Measurements from ENCODE around the gene PCDHGC3. TPM values are rescaled to one million over a fixed set of nuclear protein-coding genes. Genes with fewer than 3 reads are reported as not detected.

Gene PCDHGC3
- total RNA-seq, 2 experiments from 2014 or later, result 0.33 TPM; not detected in 1

GRCh38 chr5:141510850-141511601 is 35.3 kb downstream of the PCDHGC3 start:
- H3K4me3 Mint-ChIP-seq, result no peak overlapping the region
- H3K27ac Mint-ChIP-seq, result no peak overlapping the region
- peaks cover 18% of the 10 kb centered on the region for H3K36me3 Mint-ChIP-seq
- no peaks in the 10 kb centered on the region for H3K9me3 Mint-ChIP-seq
- H3K27me3 Mint-ChIP-seq, result no peaks in the 10 kb centered on the region
- H3K4me1 Mint-ChIP-seq, result peaks cover 36% of the 10 kb centered on the region
- DNase-seq, result no peak

- Mint-ChIP-seq H3K27ac (no peak overlapping the region), H3K27me3 (no peaks in the 10 kb centered on the region), H3K9me3 (no peaks in the 10 kb centered on the region), H3K4me3 (no peak overlapping the region), H3K36me3 (peaks cover 26% of the 10 kb centered on the region), H3K4me1 (peaks cover 36% of the 10 kb centered on the region)
- DNase-seq, result no peak
These were observed 36.1 kb downstream of the PCDHGC3 start for GRCh38 chr5:141511771-141512325.

- Mint-ChIP-seq H3K4me1 (peaks cover 36% of the 10 kb centered on the region), H3K27me3 (no peaks in the 10 kb centered on the region), H3K36me3 (peaks cover 26% of the 10 kb centered on the region), H3K9me3 (no peaks in the 10 kb centered on the region), H3K27ac (peak overlapping the region; percentile 67), H3K4me3 (peak overlapping the region; percentile 73)
- DNase-seq, result peak; percentile 79
These were observed 36.7 kb downstream of the PCDHGC3 start for GRCh38 chr5:141512390-141512910.

- no peaks in the 10 kb centered on the region for H3K27me3 Mint-ChIP-seq
- peak; percentile 47 for DNase-seq
- H3K27ac Mint-ChIP-seq, result peak overlapping the region; percentile 67
- peaks cover 27% of the 10 kb centered on the region for H3K36me3 Mint-ChIP-seq
- peaks cover 36% of the 10 kb centered on the region for H3K4me1 Mint-ChIP-seq
- no peaks in the 10 kb centered on the region for H3K9me3 Mint-ChIP-seq
- peak overlapping the region; percentile 73 for H3K4me3 Mint-ChIP-seq
These were observed 37.3 kb downstream of the PCDHGC3 start for GRCh38 chr5:141512911-141513626.

- peak; percentile 76 for DNase-seq
- H3K9me3 Mint-ChIP-seq, result no peaks in the 10 kb centered on the region
- no peaks in the 10 kb centered on the region for H3K27me3 Mint-ChIP-seq
- peak overlapping the region; percentile 67 for H3K27ac Mint-ChIP-seq
- H3K36me3 Mint-ChIP-seq, result peaks cover 28% of the 10 kb centered on the region
- H3K4me3 Mint-ChIP-seq, result peak overlapping the region; percentile 73
- peaks cover 36% of the 10 kb centered on the region for H3K4me1 Mint-ChIP-seq
These were observed 38.0 kb downstream of the PCDHGC3 start for GRCh38 chr5:141513627-141514329.

- Mint-ChIP-seq H3K4me3 (no peak overlapping the region), H3K27ac (peak overlapping the region; percentile 76)
These were observed 38.8 kb downstream of the PCDHGC3 start for GRCh38 chr5:141514330-141515133.

GRCh38 chr5:141515141-141515540 is 39.4 kb downstream of the PCDHGC3 start:
- Mint-ChIP-seq H3K4me3 (no peak overlapping the region), H3K36me3 (peaks cover 39% of the 10 kb centered on the region), H3K9me3 (no peaks in the 10 kb centered on the region), H3K27me3 (no peaks in the 10 kb centered on the region), H3K4me1 (peaks cover 31% of the 10 kb centered on the region), H3K27ac (peak overlapping the region; percentile 76)
- no peak for DNase-seq

More at GRCh38 chr5:141514330-141515133, 38.8 kb downstream of the PCDHGC3 start:
- peaks cover 31% of the 10 kb centered on the region for H3K4me1 Mint-ChIP-seq
- peaks cover 33% of the 10 kb centered on the region for H3K36me3 Mint-ChIP-seq
- H3K9me3 Mint-ChIP-seq, result no peaks in the 10 kb centered on the region
- H3K27me3 Mint-ChIP-seq, result no peaks in the 10 kb centered on the region
- no peak for DNase-seq

- Mint-ChIP-seq H3K27ac (peak overlapping the region; percentile 16), H3K36me3 (peaks cover 48% of the 10 kb centered on the region), H3K9me3 (no peaks in the 10 kb centered on the region), H3K4me3 (no peak overlapping the region), H3K27me3 (no peaks in the 10 kb centered on the region), H3K4me1 (peaks cover 39% of the 10 kb centered on the region)
- DNase-seq, result no peak
These were observed 40.3 kb downstream of the PCDHGC3 start for GRCh38 chr5:141515946-141516671.

GRCh38 chr5:141516672-141517025 is 40.9 kb downstream of the PCDHGC3 start:
- no peaks in the 10 kb centered on the region for H3K9me3 Mint-ChIP-seq
- H3K27me3 Mint-ChIP-seq, result no peaks in the 10 kb centered on the region
- no peak for DNase-seq
- peaks cover 45% of the 10 kb centered on the region for H3K4me1 Mint-ChIP-seq
- H3K36me3 Mint-ChIP-seq, result peaks cover 54% of the 10 kb centered on the region
- no peak overlapping the region for H3K4me3 Mint-ChIP-seq
- no peak overlapping the region for H3K27ac Mint-ChIP-seq

GRCh38 chr5:141517312-141517711 is 41.5 kb downstream of the PCDHGC3 start:
- Mint-ChIP-seq H3K9me3 (no peaks in the 10 kb centered on the region), H3K27me3 (no peaks in the 10 kb centered on the region), H3K36me3 (peaks cover 60% of the 10 kb centered on the region), H3K4me3 (no peak overlapping the region), H3K4me1 (peaks cover 51% of the 10 kb centered on the region), H3K27ac (no peak overlapping the region)
- no peak for DNase-seq

- no peak for DNase-seq
- peaks cover 51% of the 10 kb centered on the region for H3K4me1 Mint-ChIP-seq
- H3K4me3 Mint-ChIP-seq, result no peak overlapping the region
- H3K27ac Mint-ChIP-seq, result peak overlapping the region; percentile 35
- no peaks in the 10 kb centered on the region for H3K9me3 Mint-ChIP-seq
- H3K27me3 Mint-ChIP-seq, result no peaks in the 10 kb centered on the region
- H3K36me3 Mint-ChIP-seq, result peaks cover 62% of the 10 kb centered on the region
These were observed 42.3 kb downstream of the PCDHGC3 start for GRCh38 chr5:141517880-141518617.

- Mint-ChIP-seq H3K4me1 (peaks cover 51% of the 10 kb centered on the region), H3K27ac (no peak overlapping the region), H3K36me3 (peaks cover 59% of the 10 kb centered on the region)
These were observed 42.9 kb downstream of the PCDHGC3 start for GRCh38 chr5:141518618-141519015.

More at GRCh38 chr5:141518618-141519015, 42.9 kb downstream of the PCDHGC3 start:
- H3K27me3 Mint-ChIP-seq, result no peaks in the 10 kb centered on the region
- DNase-seq, result no peak
- no peaks in the 10 kb centered on the region for H3K9me3 Mint-ChIP-seq
- H3K4me3 Mint-ChIP-seq, result no peak overlapping the region

Data from activated naive CD8-positive, alpha-beta T cell treated with anti-CD3 and anti-CD28 coated beads for 36 hours (primary cell).